H1 (cell line): ENCODE measurements around the gene DICER1. TPM values are rescaled to one million over a fixed set of nuclear protein-coding genes. Genes with fewer than 3 reads are reported as not detected.

Source experiments
- CTCF ChIA-PET: fragments of 300-600 bp; sonication (Branson Sonifier 250); formaldehyde crosslinking; loops from one replicate; lab custom pipeline; 2021; ENCODE audit not compliant: partially characterized antibody; lab: Charles Lee
- POLR2A ChIA-PET: fragments of 300-600 bp; sonication (Branson Sonifier 250); formaldehyde crosslinking; loops from one replicate; lab custom pipeline; 2021; ENCODE audit warnings: inconsistent platforms; ENCODE audit not compliant: partially characterized antibody; lab: Charles Lee
- DNase-seq, 2 experiments: peaks; one replicate each; pipeline versions ENCODE4 v3.0.0 to v3.0.0-alpha.2; 2010 to 2022; ENCODE audit warnings: low spot score in 2 of 2, low read depth in 1 of 2, mixed read lengths in 1 of 2
- FAIRE-seq: peaks from 2 replicates; lab custom pipeline; 2011; peaks lifted over from hg19 to GRCh38; lab: Jason Lieb, UNC
- H2AFZ ChIP-seq: 2 replicates; pipeline ENCODE4 v1.8.1; 2012; ENCODE audit warnings: low read length, inconsistent platforms
- H2AK5ac ChIP-seq: 2 replicates; pipeline ENCODE4 v1.6.1; 2013; ENCODE audit warnings: low read depth, low read length
- H2BK120ac ChIP-seq: replicated peaks from 2 replicates; pipeline ENCODE3; 2013; ENCODE audit warnings: low read depth, low read length, inconsistent platforms
- H2BK12ac ChIP-seq: 2 replicates; pipeline ENCODE4 v1.6.1; 2013; ENCODE audit warnings: low read depth, low read length
- H2BK15ac ChIP-seq: 2 replicates; pipeline ENCODE4 v1.6.1; 2013; ENCODE audit warnings: low read length
- H2BK20ac ChIP-seq: 2 replicates; pipeline ENCODE4 v1.6.1; 2013; ENCODE audit warnings: low read length
- H2BK5ac ChIP-seq: 2 replicates; pipeline ENCODE4 v1.6.1; 2013; ENCODE audit warnings: low read depth, low read length
- H3K14ac ChIP-seq: 2 replicates; pipeline ENCODE4 v1.6.1; 2013; ENCODE audit warnings: inconsistent platforms; ENCODE audit not compliant: insufficient read length
- H3K18ac ChIP-seq: 2 replicates; pipeline ENCODE4 v1.6.1; 2013; ENCODE audit warnings: low read length; ENCODE audit errors: extremely low read depth
- H3K23ac ChIP-seq: 2 replicates; pipeline ENCODE4 v1.6.1; 2013; ENCODE audit warnings: inconsistent platforms; ENCODE audit not compliant: insufficient read length
- H3K23me2 ChIP-seq: 2 replicates; pipeline ENCODE4 v1.6.1; 2013; ENCODE audit warnings: low read depth, low read length
- H3K27ac ChIP-seq: 2 replicates; pipeline ENCODE4 v1.6.1; 2011; ENCODE audit warnings: low read depth, low read length, inconsistent platforms
- H3K27me3 ChIP-seq, 4 experiments: replicated peaks in 1 of 4; 1 replicate in 1 of 4; 2 replicates in 3 of 4; pipeline versions ENCODE4 v1.6.1 to v1.8.1; 2011 to 2013; ENCODE audit warnings: low read length in 3 of 4, mild to moderate bottlenecking in 3 of 4, inconsistent platforms in 2 of 4, mixed read lengths in 2 of 4, moderate library complexity in 1 of 4; ENCODE audit not compliant: control insufficient read depth in 3 of 4, insufficient read depth in 3 of 4; ENCODE audit errors: extremely low read depth in 1 of 4
- H3K36me3 ChIP-seq, 4 experiments: 2 replicates each; pipeline versions ENCODE4 v1.6.1 to v1.8.1; 2011 to 2013; ENCODE audit warnings: mild to moderate bottlenecking in 4 of 4, low read length in 3 of 4, moderate library complexity in 2 of 4, control low read depth in 1 of 4, inconsistent platforms in 1 of 4; ENCODE audit not compliant: insufficient read depth in 4 of 4, control insufficient read depth in 2 of 4
- H3K4ac ChIP-seq: replicated peaks from 2 replicates; pipeline ENCODE3; 2013; ENCODE audit warnings: low read length, low read depth, mixed read lengths, inconsistent platforms; ENCODE audit not compliant: insufficient read length
- H3K4me1 ChIP-seq, 4 experiments: replicated peaks in 1 of 4; 1 replicate in 1 of 4; 2 replicates in 3 of 4; pipeline versions ENCODE4 v1.6.1 to v1.8.1; 2011 to 2013; ENCODE audit warnings: low read length in 3 of 4, inconsistent platforms in 2 of 4, mixed read lengths in 1 of 4; ENCODE audit not compliant: insufficient read depth in 4 of 4, control insufficient read depth in 3 of 4
- H3K4me2 ChIP-seq, 2 experiments: 2 replicates each; pipeline versions ENCODE4 v1.6.1 to v1.8.1; 2011 to 2013; ENCODE audit warnings: low read depth in 2 of 2, low read length in 2 of 2, control low read depth in 1 of 2, inconsistent platforms in 1 of 2, mild to moderate bottlenecking in 1 of 2; ENCODE audit not compliant: insufficient read depth in 1 of 2
- H3K4me3 ChIP-seq, 4 experiments: fragments of 200-600, 300-600 bp in 1 of 4; sonication (generic), shearing (Covaris generic), sonication (Bioruptor Twin) in 1 of 4; 2 replicates each; pipeline versions ENCODE4 v1.5.1 to v1.8.1; 2011 to 2016; ENCODE audit warnings: low read length in 4 of 4, low read depth in 3 of 4, control low read depth in 2 of 4, inconsistent platforms in 2 of 4, mild to moderate bottlenecking in 2 of 4, mixed read lengths in 1 of 4, moderate library complexity in 1 of 4; ENCODE audit not compliant: insufficient read depth in 2 of 4; ENCODE audit errors: extremely low read depth in 1 of 4
- H3K56ac ChIP-seq: replicated peaks from 2 replicates; pipeline ENCODE3; 2013; ENCODE audit warnings: low read depth, mild to moderate bottlenecking, mixed read lengths, low read length, inconsistent platforms; ENCODE audit not compliant: insufficient read length
- H3K79me1 ChIP-seq: 2 replicates; pipeline ENCODE4 v1.6.1; 2013; ENCODE audit warnings: low read depth, low read length, control low read depth
- H3K79me2 ChIP-seq, 2 experiments: 2 replicates each; pipeline versions ENCODE4 v1.6.1 to v1.8.1; 2012 to 2013; ENCODE audit warnings: low read length in 2 of 2, mild to moderate bottlenecking in 2 of 2, inconsistent platforms in 1 of 2; ENCODE audit not compliant: insufficient read depth in 2 of 2, control insufficient read depth in 1 of 2
- H3K9ac ChIP-seq, 4 experiments: replicated peaks in 1 of 4; 1 replicate in 1 of 4; 2 replicates in 3 of 4; pipeline versions ENCODE4 v1.6.1 to v1.8.1; 2011 to 2013; ENCODE audit warnings: low read depth in 3 of 4, low read length in 3 of 4, control low read depth in 2 of 4, mild to moderate bottlenecking in 2 of 4, moderate library complexity in 2 of 4, inconsistent platforms in 1 of 4; ENCODE audit errors: extremely low read depth in 1 of 4
- H3K9me3 ChIP-seq, 2 experiments: 2 replicates each; pipeline versions ENCODE4 v1.6.1 to v1.8.1; 2012 to 2013; ENCODE audit warnings: mild to moderate bottlenecking in 2 of 2, moderate library complexity in 2 of 2, control low read depth in 1 of 2, inconsistent platforms in 1 of 2, low read depth in 1 of 2, low read length in 1 of 2, mixed read lengths in 1 of 2; ENCODE audit not compliant: insufficient read depth in 2 of 2
- H4K20me1 ChIP-seq, 2 experiments: replicated peaks in 1 of 2; 2 replicates each; pipeline versions ENCODE3 to v1.8.1; 2011 to 2013; ENCODE audit warnings: inconsistent platforms in 2 of 2, low read length in 2 of 2, mild to moderate bottlenecking in 1 of 2; ENCODE audit not compliant: insufficient read depth in 2 of 2, control insufficient read depth in 1 of 2
- H4K5ac ChIP-seq: 2 replicates; pipeline ENCODE4 v1.6.1; 2013; ENCODE audit warnings: low read length, low read depth, mixed read lengths, inconsistent platforms; ENCODE audit not compliant: insufficient read length
- H4K8ac ChIP-seq: 2 replicates; pipeline ENCODE4 v1.8.0; 2013; ENCODE audit warnings: mild to moderate bottlenecking, moderate library complexity, low read length, inconsistent platforms; ENCODE audit not compliant: insufficient read depth; ENCODE audit errors: extremely low read depth
- H4K91ac ChIP-seq: replicated peaks from 2 replicates; pipeline ENCODE3; 2013; ENCODE audit warnings: low read length, mixed read lengths, inconsistent platforms; ENCODE audit not compliant: insufficient read length
- ASH2L ChIP-seq: fragments of 200-600, 300-600 bp; sonication (generic); IDR thresholded peaks from one replicate; pipeline ENCODE4 v1.7.1; 2017; ENCODE audit warnings: low read length
- CBX8 ChIP-seq: fragments of 300-800, 300-1000 bp; sonication (generic); IDR thresholded peaks from 2 replicates; pipeline ENCODE4 v1.7.1; 2016; ENCODE audit warnings: low read depth, low read length, borderline replicate concordance
- EP300 ChIP-seq, 2 experiments: IDR thresholded peaks; 1 replicate in 1 of 2; 2 replicates in 1 of 2; pipeline ENCODE4 v1.6.1; 2011 to 2012; ENCODE audit warnings: low read depth in 2 of 2, low read length in 2 of 2, mild to moderate bottlenecking in 2 of 2, borderline replicate concordance in 1 of 2, inconsistent platforms in 1 of 2, moderate library complexity in 1 of 2
- FOSL1 ChIP-seq: IDR thresholded peaks from 2 replicates; pipeline ENCODE4 v1.6.1; 2011; ENCODE audit warnings: mild to moderate bottlenecking, low read depth, low read length, moderate library complexity; ENCODE audit not compliant: insufficient read depth
- HDAC6 ChIP-seq: IDR thresholded peaks from one replicate; pipeline ENCODE4 v1.7.1; 2012; ENCODE audit warnings: low read depth, mild to moderate bottlenecking, inconsistent platforms, low read length, moderate library complexity
- JUND ChIP-seq: IDR thresholded peaks from 2 replicates; pipeline ENCODE4 v1.6.1; 2011; ENCODE audit warnings: mild to moderate bottlenecking, improper control_type of control experiment, low read length
- PHF8 ChIP-seq: fragments of 200-600 bp; sonication (generic); conservative IDR thresholded peaks from 2 replicates; pipeline ENCODE4 v1.7.1; 2012; ENCODE audit warnings: low read depth, mild to moderate bottlenecking, inconsistent platforms, low read length, moderate library complexity
- SIRT6 ChIP-seq: IDR thresholded peaks from one replicate; pipeline ENCODE4 v1.7.1; 2012; ENCODE audit warnings: low read length, inconsistent platforms
- SP4 ChIP-seq: IDR thresholded peaks from 2 replicates; pipeline ENCODE4 v1.6.1; 2012; ENCODE audit warnings: low read length, inconsistent platforms
- TAF7 ChIP-seq: optimal IDR thresholded peaks from 2 replicates; pipeline ENCODE3; 2011; ENCODE audit warnings: low read depth, mild to moderate bottlenecking, inconsistent platforms, low read length, moderate library complexity, borderline replicate concordance
- ZNF274 ChIP-seq: IDR thresholded peaks from 2 replicates; pipeline ENCODE4 v1.7.0; 2012; ENCODE audit warnings: low read length, borderline replicate concordance; ENCODE audit errors: extremely low read depth
- WGBS, 2 experiments: shearing (Covaris generic) in 1 of 2; methylation state at CpG; one replicate each; pipeline versions ENCODE4 v1.1.6 to v1.1.7; 2013 to 2015; ENCODE audit warnings: low lambda C conversion rate in 2 of 2, mixed read lengths in 2 of 2, inconsistent platforms in 1 of 2, low coverage in 1 of 2, missing lambda C conversion rate in 1 of 2; ENCODE audit not compliant: insufficient replicate concordance in 2 of 2, insufficient coverage in 1 of 2, insufficient read length in 1 of 2; ENCODE audit errors: extremely low coverage in 1 of 2, missing lambda C conversion rate in 1 of 2; 5-methylcytosine and 5-hydroxymethylcytosine counted together
- polyA plus RNA-seq, 7 experiments: library from polyadenylated mRNA; depleted of rRNA in 3 of 7; stranded (reverse) in 5 of 7; unstranded in 2 of 7; fragments of >200 nt in 5 of 7; fragments of 200-250 nt in 2 of 7; gene quantifications; 1 replicate in 5 of 7; 2 replicates in 1 of 7; 4 replicates in 1 of 7; pipeline versions ENCODE4 v1.2.1 to v1.2.3, GENCODE V29; 2011 to 2013; ENCODE audit warnings: missing spikeins in 2 of 7, mixed read lengths in 2 of 7
- total RNA-seq: library from RNA; stranded (reverse); fragmentation: NEBNext Ultra II Directional; extraction: Animal tissue kit (Norgen Biotek cat#: 25700); gene quantifications from 2 replicates; pipeline ENCODE4 v1.2.1, GENCODE V29; 2021
- TF ChIP-seq, protein P1 (sequence below): IDR thresholded peaks from 2 replicates; pipeline ENCODE4 v1.6.1; 2012; ENCODE audit warnings: inconsistent platforms
- TF ChIP-seq, protein P2 (sequence below): IDR thresholded peaks from 2 replicates; pipeline ENCODE4 v1.6.1; 2011; ENCODE audit warnings: low read depth, mild to moderate bottlenecking, low read length; ENCODE audit not compliant: insufficient read depth

Gene DICER1
- total and polyA plus RNA-seq, 2 of the 8 experiments (the other 6 are each of a cell fraction or from before 2014, with no cell fraction given), result 11.9 to 61.8 TPM

DNA sequence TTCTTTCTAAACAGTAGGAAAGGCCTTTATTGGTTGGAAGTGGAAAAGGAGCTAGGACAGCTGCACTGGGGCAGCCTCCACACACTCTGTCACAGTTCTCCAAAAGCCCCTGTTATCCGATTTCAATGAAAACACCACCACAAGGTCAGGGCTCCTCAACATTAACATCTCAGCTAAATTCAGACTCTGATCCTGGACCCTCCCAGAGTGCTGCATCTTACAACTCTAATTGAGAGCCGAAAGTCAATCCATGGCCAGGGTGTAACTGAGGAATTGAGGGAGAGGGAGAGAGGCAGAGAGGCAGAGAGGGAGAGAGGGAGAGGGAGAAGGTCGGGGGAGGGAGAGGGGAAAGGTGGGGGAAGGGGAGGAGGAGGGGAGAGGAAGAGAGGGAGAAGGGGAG is 32.1 kb downstream of the DICER1 start:
- H4K5ac ChIP-seq, result no peak overlapping the region
- ChIA-PET CTCF (interaction anchor here (0.9 to 1.1 kb wide), 2 partner anchors 22 to 304 kb away, joined by 3 read pairs; no protein-coding TSS in a partner anchor), POLR2A (interaction anchor here (0.6 to 1.4 kb wide), 3 partner anchors 8 to 316 kb away, joined by 3 to 4 read pairs (median 3); partner anchors contain the start of gene DICER1)
- no peak overlapping the region for H3K9ac ChIP-seq
- no peaks in the 10 kb centered on the region for H3K9me3 ChIP-seq
- H3K79me1 ChIP-seq, result no peaks in the 10 kb centered on the region
- no peak overlapping the region for H4K91ac ChIP-seq
- no peaks in the 10 kb centered on the region for H3K27me3 ChIP-seq
- no peaks in the 10 kb centered on the region for H4K20me1 ChIP-seq
- H3K4me1 ChIP-seq, result peaks cover 0 to 6% (median 5%) of the 10 kb centered on the region in 4 experiments; a peak in 6 of 7 replicates
- H3K4me3 ChIP-seq, result no peak overlapping the region
- H2BK5ac ChIP-seq, result no peak overlapping the region
- H2BK20ac ChIP-seq, result no peak overlapping the region
- H3K27ac ChIP-seq, result 0 out of 2 replicates have a peak overlapping the region, but pooled peaks have one; percentile 18
- no peak overlapping the region for H2BK120ac ChIP-seq
- no peak overlapping the region for H3K14ac ChIP-seq
- no peak overlapping the region for H2AK5ac ChIP-seq
- H4K8ac ChIP-seq, result no peak overlapping the region
- H3K18ac ChIP-seq, result no peak overlapping the region
- 60% methylated on average over 3 of the region's 3 CpGs; no CpG with 5 or more reads in 1 of the 2 experiments for WGBS, 2 experiments
- no peak overlapping the region for H3K23ac ChIP-seq
- FAIRE-seq (no peak), DNase-seq (no peak)
- H3K4me2 ChIP-seq, result no peak overlapping the region
- H3K4ac ChIP-seq, result no peak overlapping the region
- no peak overlapping the region for H3K56ac ChIP-seq
- H2AFZ ChIP-seq, result no peak overlapping the region
- no peak overlapping the region for H2BK15ac ChIP-seq
- peaks cover 0 to 18% (median 3%) of the 10 kb centered on the region in 4 experiments; a peak in 6 of 8 replicates for H3K36me3 ChIP-seq
- H3K79me2 ChIP-seq, result no peaks in the 10 kb centered on the region; a peak in 1 of 4 replicates
- no peak overlapping the region for H2BK12ac ChIP-seq
- H3K23me2 ChIP-seq, result no peaks in the 10 kb centered on the region
- no peak for TF ChIP-seq SP4
- no peak for TF ChIP-seq TAF7
- no peak for TF ChIP-seq SIRT6
- TF ChIP-seq CBX8, result no peak
- TF ChIP-seq EP300 (IDR thresholded peaks at IDR 0.05; ENCODE audit: borderline replicate concordance in 1 of 2, low read depth in 2 of 2, low read length in 2 of 2), result no peak
- TF ChIP-seq FOSL1, result no peak
- TF ChIP-seq HDAC6, result no peak
- TF ChIP-seq ZNF274, result no peak
- TF ChIP-seq JUND, result no peak
- TF ChIP-seq, protein P1, sequence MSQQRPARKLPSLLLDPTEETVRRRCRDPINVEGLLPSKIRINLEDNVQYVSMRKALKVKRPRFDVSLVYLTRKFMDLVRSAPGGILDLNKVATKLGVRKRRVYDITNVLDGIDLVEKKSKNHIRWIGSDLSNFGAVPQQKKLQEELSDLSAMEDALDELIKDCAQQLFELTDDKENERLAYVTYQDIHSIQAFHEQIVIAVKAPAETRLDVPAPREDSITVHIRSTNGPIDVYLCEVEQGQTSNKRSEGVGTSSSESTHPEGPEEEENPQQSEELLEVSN, result no peak
- TF ChIP-seq, protein P2, sequence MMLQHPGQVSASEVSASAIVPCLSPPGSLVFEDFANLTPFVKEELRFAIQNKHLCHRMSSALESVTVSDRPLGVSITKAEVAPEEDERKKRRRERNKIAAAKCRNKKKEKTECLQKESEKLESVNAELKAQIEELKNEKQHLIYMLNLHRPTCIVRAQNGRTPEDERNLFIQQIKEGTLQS, result no peak
- TF ChIP-seq ASH2L, result no peak
- TF ChIP-seq PHF8, result no peak
